GM12878 (cell line): ENCODE measurements around the gene USP10. TPM values are rescaled to one million over a fixed set of nuclear protein-coding genes. Genes with fewer than 3 reads are reported as not detected.

ENCODE experiments used
- ATAC-seq: fragments of 200-7000 bp; cut with Tn5 transposase; 3 replicates; pipeline ENCODE4 v1.9.1; 2020; ENCODE audit warnings: mild to moderate bottlenecking, moderate library complexity
- BruUV-seq: library from RNA; stranded (reverse); fragments of 400-500 nt; replicated peaks from 2 replicates; lab custom pipeline; 2021; lab: Mats Ljungman, UMichigan
- CTCF ChIA-PET: fragments of 300-600 bp; sonication (Branson Sonifier 250); formaldehyde crosslinking; extraction: SDS; loops from one replicate; lab custom pipeline; 2021; ENCODE audit warnings: inconsistent platforms; lab: Yijun Ruan, JAX
- POLR2A ChIA-PET: fragments of 350-600 bp; formaldehyde crosslinking; extraction: SDS; loops from one replicate; lab custom pipeline; 2021; ENCODE audit warnings: inconsistent platforms; lab: Charles Lee
- RAD21 ChIA-PET: fragments of 300-600 bp; sonication (Branson Sonifier 250); formaldehyde crosslinking; loops from one replicate; lab custom pipeline; 2023; ENCODE audit warnings: antibody characterized with exemption; ENCODE audit not compliant: unreplicated experiment; lab: Charles Lee
- SMC1A ChIA-PET: fragments of 300-600 bp; sonication (Branson Sonifier 250); formaldehyde crosslinking; loops from one replicate; lab custom pipeline; 2023; ENCODE audit not compliant: unreplicated experiment, uncharacterized antibody; lab: Charles Lee
- DNase-seq: peaks from one replicate; pipeline ENCODE4 v3.0.0-alpha.2; 2011; ENCODE audit warnings: low read depth, low spot score
- FAIRE-seq: peaks from 3 replicates; lab custom pipeline; 2011; peaks lifted over from hg19 to GRCh38; lab: Jason Lieb, UNC
- H2AFZ ChIP-seq: 2 replicates; pipeline ENCODE4 v1.6.0; 2011; ENCODE audit warnings: low read depth, low read length, control low read depth; ENCODE audit not compliant: control insufficient read depth
- H3K27ac ChIP-seq: 2 replicates; pipeline ENCODE4 v1.5.1; 2011; ENCODE audit warnings: control low read depth; ENCODE audit not compliant: control insufficient read depth, insufficient read depth
- H3K27me3 ChIP-seq, 2 experiments: replicated peaks in 1 of 2; 2 replicates each; pipeline versions ENCODE4 v1.6.0 to v1.6.1; 2011; ENCODE audit warnings: low read length in 1 of 2; ENCODE audit not compliant: control insufficient read depth in 2 of 2, insufficient read depth in 2 of 2
- H3K36me3 ChIP-seq, 2 experiments: 2 replicates each; pipeline ENCODE4 v1.5.1; 2011; ENCODE audit warnings: low read length in 1 of 2; ENCODE audit not compliant: control insufficient read depth in 2 of 2, insufficient read depth in 2 of 2
- H3K4me1 ChIP-seq: 2 replicates; pipeline ENCODE4 v1.6.1; 2011; ENCODE audit warnings: mild to moderate bottlenecking, low read length, moderate library complexity, mixed read lengths; ENCODE audit not compliant: control insufficient read depth, insufficient read depth
- H3K4me2 ChIP-seq: 2 replicates; pipeline ENCODE4 v1.6.0; 2011; ENCODE audit warnings: control low read depth; ENCODE audit not compliant: control insufficient read depth, insufficient read depth
- H3K4me3 ChIP-seq: fragments of 200-600 bp; sonication (generic); 2 replicates; pipeline ENCODE4 v1.5.1; 2016
- H3K79me2 ChIP-seq: 2 replicates; pipeline ENCODE4 v1.6.0; 2011; ENCODE audit warnings: low read length; ENCODE audit not compliant: control insufficient read depth, insufficient read depth
- H3K9ac ChIP-seq: 2 replicates; pipeline ENCODE4 v1.8.0; 2011; ENCODE audit warnings: low read length, control low read depth, mixed read lengths; ENCODE audit not compliant: control insufficient read depth, insufficient read depth
- H3K9me3 ChIP-seq: replicated peaks from 3 replicates; pipeline ENCODE4 v1.5.1; 2011; ENCODE audit warnings: mild to moderate bottlenecking, low read length; ENCODE audit not compliant: control insufficient read depth, insufficient read depth
- H4K20me1 ChIP-seq: 2 replicates; pipeline ENCODE4 v1.6.0; 2011; ENCODE audit not compliant: control insufficient read depth, insufficient read depth
- FOXK2 ChIP-seq: fragments of 450-650 bp; IDR thresholded peaks from 2 replicates; pipeline ENCODE4 v1.6.1; 2017; ENCODE audit warnings: mild to moderate bottlenecking, moderate library complexity
- NFYA ChIP-seq: IDR thresholded peaks from 2 replicates; pipeline ENCODE4 v1.6.1; 2011; ENCODE audit warnings: low read depth, mild to moderate bottlenecking, low read length, improper control_type of control experiment, borderline replicate concordance
- POLR2AphosphoS2 ChIP-seq: IDR thresholded peaks from 2 replicates; pipeline ENCODE4 v1.6.1; 2011; ENCODE audit warnings: low read depth, mild to moderate bottlenecking, low read length, improper control_type of control experiment, moderate library complexity
- PRDM15 ChIP-seq: fragments of 450-650 bp; formaldehyde crosslinking; IDR thresholded peaks from 2 replicates; pipeline ENCODE4 v1.4.0; 2020; ENCODE audit warnings: mild to moderate bottlenecking, moderate library complexity
- WGBS: methylation state at CpG from one replicate; pipeline ENCODE4 v1.1.6; 2016; ENCODE audit warnings: low lambda C conversion rate; ENCODE audit not compliant: insufficient replicate concordance, insufficient coverage; ENCODE audit errors: missing lambda C conversion rate; 5-methylcytosine and 5-hydroxymethylcytosine counted together
- in situ Hi-C: fragments of 300-500 bp; cut with MboI; formaldehyde crosslinking; loops from 9 replicates; pipeline ENCODE4 v1.14.3; 2018; ENCODE audit warnings: mixed read lengths
- intact Hi-C: fragments of 100-400 bp; cut with micrococcal nuclease; formaldehyde crosslinking; loops from one replicate; pipeline ENCODE4 v1.14.2; 2022; ENCODE audit not compliant: unreplicated experiment
- polyA plus RNA-seq, 11 experiments: library from polyadenylated mRNA; depleted of rRNA in 4 of 11; unstranded in 6 of 11; stranded (reverse) in 5 of 11; fragments of >200 nt; fragmentation: Nextera tagmentation in 4 of 11; fragmentation: Illumina TruSeq in 1 of 11; extraction: Ambion mirVana in 4 of 11; extraction: Trizol in 1 of 11; gene quantifications; 1 replicate in 1 of 11; 2 replicates in 10 of 11; pipeline versions ENCODE4 v1.2.1 to v1.2.3, GENCODE V29; 2011 to 2016; ENCODE audit warnings: inconsistent platforms in 2 of 11, missing spikeins in 2 of 11, low read depth in 1 of 11
- total RNA-seq, 4 experiments: library from RNA; depleted of rRNA in 3 of 4; stranded (reverse); fragments of >200 nt in 3 of 4; fragmentation: Illumina TruSeq in 1 of 4; extraction: Trizol in 1 of 4; gene quantifications; 2 replicates each; pipeline versions ENCODE4 v1.2.1 to v1.2.3, GENCODE V29; 2013 to 2021

Gene USP10
- total and polyA plus RNA-seq, 10 of the 15 experiments (the other 5 are each of a cell fraction or from before 2014, with no cell fraction given), result 46.1 to 160 (median 105) TPM

GRCh38 chr16:84804326-84804725, 104.5 kb downstream of the USP10 start:
- BruUV-seq, result no TSS peak
- FAIRE-seq (no peak), ATAC-seq (no peak), DNase-seq (no peak)
- intact Hi-C loops, result no loop called here
- peaks cover 11% of the 10 kb centered on the region for H3K4me1 ChIP-seq
- TF ChIP-seq NFYA (no peak), PRDM15 (CRISPR knock-in tag) (no peak), FOXK2 (no peak), POLR2AphosphoS2 (no peak)
- no peak overlapping the region for H2AFZ ChIP-seq
- no peak overlapping the region for H3K4me3 ChIP-seq
- ChIA-PET CTCF (no interaction called here), SMC1A (no interaction called here), RAD21 (no interaction called here), POLR2A (no interaction called here)
- no peaks in the 10 kb centered on the region for H3K79me2 ChIP-seq
- no peaks in the 10 kb centered on the region for H3K36me3 ChIP-seq
- H3K9me3 ChIP-seq, result no peaks in the 10 kb centered on the region; the same call in 2 of the 3 replicates
- in situ Hi-C loops, result no loop called here
- no peak overlapping the region for H3K27ac ChIP-seq
- H3K9ac ChIP-seq, result no peak overlapping the region
- H3K27me3 ChIP-seq, result no peaks in the 10 kb centered on the region
- no peaks in the 10 kb centered on the region for H4K20me1 ChIP-seq
- 66% methylated on average over 10 of the region's 10 CpGs for WGBS
- H3K4me2 ChIP-seq, result no peak overlapping the region
